ENCODE measurements around the gene SAFB2.

DNA sequence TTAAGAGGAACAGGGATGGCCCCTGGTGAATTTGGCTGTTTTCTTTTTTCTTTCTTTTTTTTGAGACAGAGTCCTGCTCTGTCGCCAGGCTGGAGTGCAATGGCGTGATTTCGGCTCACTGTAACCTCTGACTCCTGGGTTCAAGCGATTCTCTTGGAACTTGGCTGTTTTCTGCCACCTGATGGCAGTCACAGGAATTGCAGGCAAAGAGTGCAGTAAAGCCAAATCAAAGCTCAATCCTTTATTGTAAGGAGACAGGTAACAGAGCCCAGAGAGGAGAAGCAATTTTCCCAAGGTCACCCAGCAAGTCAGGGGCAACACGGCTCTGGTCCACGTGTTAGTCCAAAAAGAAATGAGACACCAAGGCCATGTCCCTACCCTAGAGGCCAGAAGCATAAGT lies 61.0 kb downstream of the SAFB2 start:
- TF ChIP-seq, protein P1, sequence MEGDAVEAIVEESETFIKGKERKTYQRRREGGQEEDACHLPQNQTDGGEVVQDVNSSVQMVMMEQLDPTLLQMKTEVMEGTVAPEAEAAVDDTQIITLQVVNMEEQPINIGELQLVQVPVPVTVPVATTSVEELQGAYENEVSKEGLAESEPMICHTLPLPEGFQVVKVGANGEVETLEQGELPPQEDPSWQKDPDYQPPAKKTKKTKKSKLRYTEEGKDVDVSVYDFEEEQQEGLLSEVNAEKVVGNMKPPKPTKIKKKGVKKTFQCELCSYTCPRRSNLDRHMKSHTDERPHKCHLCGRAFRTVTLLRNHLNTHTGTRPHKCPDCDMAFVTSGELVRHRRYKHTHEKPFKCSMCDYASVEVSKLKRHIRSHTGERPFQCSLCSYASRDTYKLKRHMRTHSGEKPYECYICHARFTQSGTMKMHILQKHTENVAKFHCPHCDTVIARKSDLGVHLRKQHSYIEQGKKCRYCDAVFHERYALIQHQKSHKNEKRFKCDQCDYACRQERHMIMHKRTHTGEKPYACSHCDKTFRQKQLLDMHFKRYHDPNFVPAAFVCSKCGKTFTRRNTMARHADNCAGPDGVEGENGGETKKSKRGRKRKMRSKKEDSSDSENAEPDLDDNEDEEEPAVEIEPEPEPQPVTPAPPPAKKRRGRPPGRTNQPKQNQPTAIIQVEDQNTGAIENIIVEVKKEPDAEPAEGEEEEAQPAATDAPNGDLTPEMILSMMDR (IDR thresholded peaks at IDR 0.05; ENCODE audit: low read length): peak; percentile 60
- TF ChIP-seq EZH2 (IDR thresholded peaks at IDR 0.05; ENCODE audit: borderline replicate concordance, low read length): no peak
